ENCODE results near the gene SLCO2B1.

GRCh38 chr11:75238595-75239440, 87.9 kb downstream of the SLCO2B1 start:
- no peak for TF ChIP-seq CTCF (IDR thresholded peaks at IDR 0.05)
- TF ChIP-seq POLR2A (IDR thresholded peaks at IDR 0.05): no peak

All from right lobe of liver (tissue), 4 donors.